Measurements from ENCODE around the gene CALM3. TPM values are rescaled to one million over a fixed set of nuclear protein-coding genes. Genes with fewer than 3 reads are reported as not detected.

The CALM3 gene
- total RNA-seq, 1 donor: 210 TPM

DNA sequence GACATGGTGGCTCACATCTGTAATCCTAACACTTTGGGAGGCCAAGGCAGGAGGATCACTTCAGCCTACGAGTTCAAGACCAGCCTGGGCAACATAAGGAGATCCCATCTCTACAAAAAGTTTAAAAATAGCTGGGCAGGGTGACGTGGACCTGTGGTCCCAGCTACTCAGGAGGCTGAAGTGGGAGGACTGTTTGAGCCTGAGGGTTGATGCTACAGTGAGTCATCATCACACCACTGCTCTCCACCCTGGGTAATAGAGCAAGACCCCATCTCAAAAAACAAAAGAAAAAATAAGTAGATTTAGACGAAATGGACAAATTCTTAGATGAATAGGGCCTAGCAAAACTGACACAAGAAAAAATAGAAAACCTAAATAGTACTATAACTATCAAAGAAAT lies 45.3 kb downstream of the CALM3 start:
- TF ChIP-seq CTCF (IDR thresholded peaks at IDR 0.05; ENCODE audit: insufficient read depth, low read length): no peak
- no peak for DNase-seq (ENCODE audit: low read depth)
- H3K4me3 ChIP-seq (ENCODE audit: low read depth, low read length): no peak overlapping the region

DNA sequence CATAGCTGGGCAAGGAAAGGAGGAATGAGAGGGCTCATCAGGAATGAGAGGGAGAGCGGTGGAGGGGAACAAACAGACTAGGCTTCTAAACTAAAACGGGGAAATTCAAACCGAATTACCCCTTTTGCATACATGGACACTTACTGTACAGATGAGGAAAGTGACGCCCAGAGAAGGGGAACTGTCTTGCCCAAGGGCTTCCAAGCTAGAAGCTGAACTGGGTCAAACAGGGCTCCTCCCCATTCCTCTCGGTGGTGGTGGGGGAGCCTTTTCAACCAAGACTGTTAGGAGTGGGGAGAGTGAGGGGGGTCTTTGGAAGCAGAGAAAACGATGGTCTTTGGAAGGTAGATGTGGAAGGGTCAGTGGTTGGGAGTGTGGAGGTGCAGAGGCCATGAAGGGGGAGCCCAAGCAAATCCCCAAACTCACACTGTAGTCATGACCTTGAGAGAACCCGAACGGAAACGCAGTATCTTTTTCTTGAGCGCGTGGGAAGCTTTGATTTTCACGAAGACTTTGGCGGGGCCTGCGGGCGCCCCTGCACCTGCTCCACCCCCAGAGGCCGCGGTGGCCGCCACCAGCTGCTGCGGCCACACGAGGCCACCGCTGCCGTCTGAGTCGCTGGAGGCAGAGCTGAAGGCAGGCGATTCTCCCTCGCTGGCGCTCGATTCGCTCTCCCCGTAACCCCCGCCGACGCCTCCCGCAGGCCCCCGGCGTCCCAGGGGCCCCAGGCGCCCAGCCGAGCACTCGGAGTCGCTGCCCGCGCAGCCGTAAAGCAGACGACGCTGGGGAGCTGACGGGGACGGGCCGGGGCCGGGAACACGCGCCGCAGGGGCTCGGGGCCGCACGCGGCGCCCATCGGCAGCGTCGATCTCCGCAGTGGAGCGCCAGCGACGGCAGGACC lies 47.2 kb downstream of the CALM3 start:
- TF ChIP-seq CTCF (IDR thresholded peaks at IDR 0.05; ENCODE audit: insufficient read depth, low read length): no peak

GRCh38 chr19:46648961-46649960 lies 48.1 kb downstream of the CALM3 start:
- DNase-seq (ENCODE audit: low read depth): no peak
- H3K4me3 ChIP-seq (ENCODE audit: low read depth, low read length): no peak overlapping the region
- TF ChIP-seq CTCF (IDR thresholded peaks at IDR 0.05; ENCODE audit: insufficient read depth, low read length): no peak

More for the DNA sequence above, 47.2 kb downstream of the CALM3 start:
- no peak for DNase-seq (ENCODE audit: low read depth)
- no peak overlapping the region for H3K4me3 ChIP-seq (ENCODE audit: low read depth, low read length)

GRCh38 chr19:46650445-46650844 lies 49.3 kb downstream of the CALM3 start:
- no peak overlapping the region for H3K4me3 ChIP-seq (ENCODE audit: low read depth, low read length)
- TF ChIP-seq CTCF (IDR thresholded peaks at IDR 0.05; ENCODE audit: insufficient read depth, low read length): no peak
- DNase-seq (ENCODE audit: low read depth): no peak

GRCh38 chr19:46654621-46655152 lies 53.6 kb downstream of the CALM3 start:
- DNase-seq (ENCODE audit: low read depth): no peak
- H3K4me3 ChIP-seq (ENCODE audit: low read depth, low read length): no peak overlapping the region
- TF ChIP-seq CTCF (IDR thresholded peaks at IDR 0.05; ENCODE audit: insufficient read depth, low read length): no peak

DNA sequence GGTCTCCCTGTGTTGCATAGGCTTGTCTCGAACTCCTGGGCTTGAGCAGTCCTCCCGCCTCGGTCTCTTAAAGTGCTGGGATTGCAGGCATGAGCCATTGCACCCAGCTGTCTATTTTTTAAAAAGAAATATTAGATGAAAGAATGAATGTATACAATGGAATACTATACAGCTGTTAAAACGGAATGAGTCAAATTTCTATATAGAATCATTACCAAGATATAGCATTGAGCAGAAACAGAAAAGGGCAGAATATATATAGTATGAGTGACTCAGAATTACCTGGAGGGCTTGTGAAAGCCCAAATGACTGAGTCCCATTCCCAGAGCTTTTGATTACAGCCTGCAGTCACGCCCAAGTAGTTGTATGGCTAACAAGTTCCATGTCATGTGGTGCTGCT lies 55.4 kb downstream of the CALM3 start:
- H3K4me3 ChIP-seq (ENCODE audit: low read depth, low read length): no peak overlapping the region
- DNase-seq (ENCODE audit: low read depth): no peak
- no peak for TF ChIP-seq CTCF (IDR thresholded peaks at IDR 0.05; ENCODE audit: insufficient read depth, low read length)

All from fibroblast of the aortic adventitia (primary cell).